ENCODE results near the gene DIPK1A.

- TF ChIP-seq CTCF (IDR thresholded peaks at IDR 0.05; ENCODE audit: low read length) (no peak), EZH2 (IDR thresholded peaks at IDR 0.05; ENCODE audit: borderline replicate concordance, low read length) (no peak)
Observed at GRCh38 chr1:92843429-92844352, 117.6 kb downstream of the DIPK1A start.
